Progenitor cell of endocrine pancreas (in vitro differentiated cells): ENCODE results near the gene EHBP1. TPM values are rescaled to one million over a fixed set of nuclear protein-coding genes. Genes with fewer than 3 reads are reported as not detected.
"Not testable (repeated sequence)": the region's sequence is repeated elsewhere in the genome, so short reads cannot be mapped to it uniquely, and the experiment has no call there.

Experiments
- DNase-seq: peaks from one replicate; pipeline ENCODE4 v3.0.0; 2021; ENCODE audit warnings: low spot score; ENCODE audit not compliant: unreplicated experiment
- H3K27ac Mint-ChIP-seq: 2 replicates; pipeline ENCODE4 v1.8.0; 2021; ENCODE audit warnings: mild to moderate bottlenecking, moderate library complexity, mixed read lengths
- H3K27me3 Mint-ChIP-seq: 2 replicates; pipeline ENCODE4 v1.8.0; 2021; ENCODE audit warnings: mixed read lengths
- H3K36me3 Mint-ChIP-seq: 2 replicates; pipeline ENCODE4 v1.8.0; 2022; ENCODE audit warnings: mixed read lengths; ENCODE audit not compliant: insufficient read depth
- H3K4me1 Mint-ChIP-seq: 2 replicates; pipeline ENCODE4 v1.8.0; 2021; ENCODE audit warnings: low read depth, mixed read lengths
- H3K4me3 Mint-ChIP-seq: 2 replicates; pipeline ENCODE4 v1.8.0; 2021; ENCODE audit warnings: low read depth, mild to moderate bottlenecking, moderate library complexity, mixed read lengths
- H3K9me3 Mint-ChIP-seq: 2 replicates; pipeline ENCODE4 v1.8.0; 2021; ENCODE audit warnings: low read depth, mixed read lengths
- total RNA-seq: library from RNA; stranded (reverse); gene quantifications from 2 replicates; pipeline ENCODE4 v1.2.1, GENCODE V29; 2021
- TF ChIP-seq, protein P1 (sequence below): fragments of 200-600 bp; sonication (generic); IDR thresholded peaks from one replicate; pipeline ENCODE4 v1.5.0; 2021; ENCODE audit warnings: antibody characterized with exemption, mild to moderate bottlenecking; ENCODE audit not compliant: unreplicated experiment

Gene EHBP1
- total RNA-seq, 1 donor from 2014 or later = 45.6 TPM

DNA sequence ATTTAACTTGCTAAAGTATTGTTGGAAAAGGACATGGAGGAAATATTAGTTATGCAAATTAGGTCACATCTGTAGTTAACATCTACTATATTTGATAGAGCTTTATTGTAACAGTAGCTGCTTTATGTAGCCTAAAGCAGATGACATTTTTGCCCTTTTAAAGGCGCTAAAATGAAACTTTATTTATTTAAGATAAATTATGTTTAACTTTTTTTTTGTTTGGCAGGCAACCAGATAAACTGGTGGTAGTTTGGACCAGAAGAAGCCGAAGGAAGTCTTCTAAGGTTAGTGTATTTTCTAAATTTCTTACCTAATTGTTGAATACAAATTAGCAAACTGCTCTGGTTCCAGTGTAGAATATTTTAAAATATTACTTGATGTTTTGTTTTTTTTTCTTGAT, 41.7 kb downstream of the EHBP1 start:
- peaks cover 14% of the 10 kb centered on the region for H3K4me1 Mint-ChIP-seq
- H3K9me3 Mint-ChIP-seq = peaks cover 18% of the 10 kb centered on the region
- TF ChIP-seq, protein P1, sequence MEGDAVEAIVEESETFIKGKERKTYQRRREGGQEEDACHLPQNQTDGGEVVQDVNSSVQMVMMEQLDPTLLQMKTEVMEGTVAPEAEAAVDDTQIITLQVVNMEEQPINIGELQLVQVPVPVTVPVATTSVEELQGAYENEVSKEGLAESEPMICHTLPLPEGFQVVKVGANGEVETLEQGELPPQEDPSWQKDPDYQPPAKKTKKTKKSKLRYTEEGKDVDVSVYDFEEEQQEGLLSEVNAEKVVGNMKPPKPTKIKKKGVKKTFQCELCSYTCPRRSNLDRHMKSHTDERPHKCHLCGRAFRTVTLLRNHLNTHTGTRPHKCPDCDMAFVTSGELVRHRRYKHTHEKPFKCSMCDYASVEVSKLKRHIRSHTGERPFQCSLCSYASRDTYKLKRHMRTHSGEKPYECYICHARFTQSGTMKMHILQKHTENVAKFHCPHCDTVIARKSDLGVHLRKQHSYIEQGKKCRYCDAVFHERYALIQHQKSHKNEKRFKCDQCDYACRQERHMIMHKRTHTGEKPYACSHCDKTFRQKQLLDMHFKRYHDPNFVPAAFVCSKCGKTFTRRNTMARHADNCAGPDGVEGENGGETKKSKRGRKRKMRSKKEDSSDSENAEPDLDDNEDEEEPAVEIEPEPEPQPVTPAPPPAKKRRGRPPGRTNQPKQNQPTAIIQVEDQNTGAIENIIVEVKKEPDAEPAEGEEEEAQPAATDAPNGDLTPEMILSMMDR = no peak
- H3K36me3 Mint-ChIP-seq = peaks cover 24% of the 10 kb centered on the region
- no peak for DNase-seq
- no peak overlapping the region for H3K4me3 Mint-ChIP-seq
- no peak overlapping the region for H3K27ac Mint-ChIP-seq
- no peaks in the 10 kb centered on the region for H3K27me3 Mint-ChIP-seq

DNA sequence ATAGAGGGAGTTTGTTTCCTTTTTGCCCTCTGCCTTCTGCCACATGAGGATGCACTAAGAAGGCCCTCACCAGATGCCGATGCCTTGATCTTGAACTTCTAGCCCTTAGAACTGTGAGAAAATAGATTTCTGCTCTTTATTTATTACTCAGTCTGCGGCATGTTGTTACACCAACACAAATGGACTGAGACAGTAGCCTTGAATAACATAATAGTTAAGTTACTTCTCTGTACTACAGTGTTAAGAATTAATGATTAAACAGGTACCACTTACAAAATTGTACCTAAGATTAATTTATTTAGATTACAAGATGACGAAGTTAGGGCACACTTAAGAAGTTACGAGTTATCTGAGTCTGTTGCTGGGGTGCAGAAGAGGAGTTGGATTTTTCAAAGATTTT, 42.4 kb downstream of the EHBP1 start:
- Mint-ChIP-seq H3K9me3 (peaks cover 23% of the 10 kb centered on the region), H3K4me1 (peaks cover 13% of the 10 kb centered on the region), H3K27ac (no peak overlapping the region), H3K27me3 (no peaks in the 10 kb centered on the region), H3K4me3 (no peak overlapping the region), H3K36me3 (peaks cover 28% of the 10 kb centered on the region)
- no peak for DNase-seq
- TF ChIP-seq, protein P1 = no peak

DNA sequence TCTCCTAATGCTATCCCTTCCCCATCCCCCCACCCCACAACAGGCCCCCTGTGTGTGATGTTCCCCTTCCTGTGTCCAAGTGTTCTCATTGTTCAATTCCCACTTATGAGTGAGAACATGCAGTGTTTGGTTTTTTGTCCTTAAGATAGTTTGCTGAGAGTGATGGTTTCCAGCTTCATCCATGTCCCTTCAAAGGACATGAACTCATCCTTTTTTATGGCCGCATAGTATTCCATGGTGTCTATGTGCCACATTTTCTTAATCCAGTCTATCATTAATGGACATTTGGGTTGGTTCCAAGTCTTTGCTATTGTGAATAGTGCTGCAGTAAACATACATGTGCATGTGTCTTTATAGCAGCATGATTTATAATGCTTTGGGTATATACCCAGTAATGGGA, 43.6 kb downstream of the EHBP1 start:
- DNase-seq, H3K27me3 Mint-ChIP-seq, H3K27ac Mint-ChIP-seq, H3K4me3 Mint-ChIP-seq: not testable (repeated sequence)
- peaks cover 38% of the 10 kb centered on the region for H3K36me3 Mint-ChIP-seq
- peaks cover 13% of the 10 kb centered on the region for H3K4me1 Mint-ChIP-seq
- peaks cover 34% of the 10 kb centered on the region for H3K9me3 Mint-ChIP-seq

DNA sequence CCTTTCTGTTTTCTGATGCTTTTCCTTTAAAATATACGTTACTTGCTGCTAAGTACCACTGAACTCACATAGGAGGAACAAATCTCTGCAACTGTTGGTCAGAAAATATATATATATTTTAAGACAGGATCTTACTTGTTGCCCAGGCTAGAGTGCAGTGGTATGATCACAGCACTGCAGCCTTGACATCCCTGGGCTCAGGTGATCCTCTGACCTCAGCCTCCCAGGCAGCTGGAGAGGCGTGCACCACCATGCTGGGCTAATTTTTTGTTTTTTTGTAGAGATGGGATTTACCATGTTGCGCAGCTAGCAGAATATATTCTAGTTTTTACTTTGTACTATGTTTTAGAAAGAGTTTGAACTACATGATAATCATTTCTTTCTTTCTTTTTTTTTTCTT, 51.5 kb downstream of the EHBP1 start:
- H3K27ac Mint-ChIP-seq = no peak overlapping the region
- H3K9me3 Mint-ChIP-seq = peaks cover 23% of the 10 kb centered on the region
- H3K36me3 Mint-ChIP-seq = peaks cover 24% of the 10 kb centered on the region
- H3K4me1 Mint-ChIP-seq = peaks cover 4% of the 10 kb centered on the region
- H3K27me3 Mint-ChIP-seq = no peaks in the 10 kb centered on the region
- no peak for DNase-seq
- H3K4me3 Mint-ChIP-seq = no peak overlapping the region
- TF ChIP-seq, protein P1 = no peak

DNA sequence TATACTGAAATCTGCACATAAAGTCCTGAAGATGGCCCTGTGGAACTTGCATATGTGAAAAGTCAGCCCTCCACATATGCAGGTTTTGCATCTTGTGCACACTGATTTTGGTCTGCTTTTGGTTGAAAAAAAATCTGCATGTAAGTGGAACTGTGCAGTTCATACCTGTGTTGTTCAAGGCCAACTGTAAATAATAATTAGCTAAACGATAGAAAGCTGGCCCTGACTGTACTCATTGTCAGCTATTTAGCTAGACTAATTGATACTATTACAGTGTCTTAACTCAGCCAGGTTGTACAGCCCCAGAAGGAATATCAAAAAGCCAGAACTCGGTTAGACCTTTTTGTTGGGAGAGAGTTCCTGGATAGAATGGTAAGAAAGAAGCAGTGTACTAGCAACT, 54.5 kb downstream of the EHBP1 start:
- TF ChIP-seq, protein P1 = no peak
- Mint-ChIP-seq H3K4me3 (no peak overlapping the region), H3K9me3 (peaks cover 2% of the 10 kb centered on the region), H3K36me3 (peaks cover 5% of the 10 kb centered on the region), H3K4me1 (peaks cover 4% of the 10 kb centered on the region), H3K27me3 (no peaks in the 10 kb centered on the region), H3K27ac (peak overlapping the region; percentile 51)
- no peak for DNase-seq

DNA sequence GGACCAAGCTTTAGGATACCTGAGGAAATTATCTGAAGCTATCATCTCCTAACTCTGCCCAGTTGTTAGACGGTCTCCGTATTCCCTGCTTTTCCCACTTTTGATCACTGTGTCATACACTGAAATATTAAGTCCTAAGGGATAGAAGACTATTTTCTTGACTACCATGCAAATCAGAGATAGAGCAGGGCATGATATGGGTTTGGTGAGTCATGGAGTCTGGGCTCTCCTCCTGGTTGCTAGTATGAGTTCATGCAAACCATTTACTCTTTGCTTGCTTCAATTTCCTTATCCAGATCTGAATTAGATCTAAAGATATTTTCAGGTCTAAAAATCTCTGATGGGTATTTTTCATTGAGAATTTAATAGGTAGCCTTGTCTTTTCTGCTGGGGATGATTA, 55.0 kb downstream of the EHBP1 start:
- H3K27me3 Mint-ChIP-seq = no peaks in the 10 kb centered on the region

More for the DNA sequence above, 55.0 kb downstream of the EHBP1 start:
- no peak for DNase-seq
- TF ChIP-seq, protein P1 = no peak
- no peaks in the 10 kb centered on the region for H3K9me3 Mint-ChIP-seq
- no peak overlapping the region for H3K27ac Mint-ChIP-seq
- H3K36me3 Mint-ChIP-seq = no peaks in the 10 kb centered on the region
- H3K4me3 Mint-ChIP-seq = no peak overlapping the region
- peaks cover 4% of the 10 kb centered on the region for H3K4me1 Mint-ChIP-seq
